NCI-H146 treated with DMSO at 0.1 percent for 48 hours (cell line): Measurements from ENCODE around the gene IZUMO1.
A peak's percentile ranks its signal among the peaks of the same experiment; 100 is the strongest.

Source experiments
- DNase-seq: peaks from one replicate; lab custom pipeline; 2025; ENCODE audit not compliant: unreplicated experiment; lab: John Stamatoyannopoulos, UW

The IZUMO1 gene

DNA sequence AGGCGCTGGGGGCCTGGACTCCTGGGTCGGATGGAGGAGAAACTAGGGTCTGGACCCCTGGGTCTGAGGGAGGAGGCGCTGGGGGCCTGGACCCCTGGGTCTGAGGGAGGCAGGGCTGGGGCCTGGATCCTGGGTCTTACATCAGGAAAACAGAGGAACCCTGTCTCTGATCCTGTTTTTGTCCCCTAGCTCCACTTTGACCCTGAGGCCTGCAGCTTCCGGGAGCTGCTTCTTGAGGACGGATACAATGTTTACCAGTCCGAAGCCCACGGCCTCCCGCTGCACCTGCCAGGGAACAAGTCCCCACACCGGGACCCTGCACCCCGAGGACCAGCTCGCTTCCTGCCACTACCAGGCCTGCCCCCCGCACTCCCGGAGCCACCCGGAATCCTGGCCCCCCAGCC lies 11.0 kb upstream of the IZUMO1 start:
- no peak for DNase-seq

DNA sequence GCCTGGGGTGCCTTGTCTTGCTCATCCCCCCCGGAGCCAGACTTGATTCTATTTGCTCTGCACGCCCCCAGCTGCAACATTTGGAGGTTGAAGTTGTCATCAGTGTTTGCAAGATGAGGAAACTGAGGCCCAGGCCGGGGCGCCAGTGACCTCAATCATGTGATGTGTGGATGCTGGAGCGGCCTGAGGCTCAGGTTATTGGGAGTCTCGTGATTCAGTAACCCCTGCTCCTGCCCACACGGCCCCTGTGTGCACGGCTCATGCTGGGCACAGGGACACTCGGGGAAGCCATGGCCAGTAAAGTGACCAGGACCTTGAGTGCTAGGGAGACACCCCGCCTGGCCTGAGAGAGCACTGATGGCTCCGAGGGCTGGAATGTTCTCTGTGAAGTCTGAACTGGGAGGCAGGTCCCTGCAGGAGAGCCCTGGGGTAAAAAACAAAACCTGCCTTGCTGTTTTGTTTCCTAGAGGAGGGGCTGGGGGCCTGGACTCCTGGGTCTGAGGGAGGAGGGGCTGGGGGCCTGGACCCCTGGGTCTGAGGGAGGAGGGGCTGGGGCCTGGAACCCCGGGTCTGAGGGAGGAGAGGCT lies 10.5 kb upstream of the IZUMO1 start:
- no peak for DNase-seq

DNA sequence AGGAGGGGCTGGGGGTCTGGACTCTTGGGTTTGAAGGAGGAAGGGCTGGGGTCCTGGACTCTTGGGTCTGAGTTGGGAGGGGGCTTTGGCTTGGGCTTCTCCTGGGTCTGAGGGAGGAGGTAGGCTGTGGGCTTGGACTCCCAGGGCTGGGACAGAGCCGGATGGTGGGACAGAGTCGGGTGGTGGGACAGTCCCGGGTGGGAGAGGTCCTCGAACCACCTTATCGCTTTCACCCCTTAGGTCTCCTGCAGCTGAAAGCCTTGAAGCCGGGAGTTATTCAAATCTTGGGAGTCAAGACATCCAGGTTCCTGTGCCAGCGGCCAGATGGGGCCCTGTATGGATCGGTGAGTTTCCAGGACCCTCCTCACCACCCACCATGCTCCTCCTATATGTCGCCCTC lies 10.0 kb upstream of the IZUMO1 start:
- DNase-seq: no peak

DNA sequence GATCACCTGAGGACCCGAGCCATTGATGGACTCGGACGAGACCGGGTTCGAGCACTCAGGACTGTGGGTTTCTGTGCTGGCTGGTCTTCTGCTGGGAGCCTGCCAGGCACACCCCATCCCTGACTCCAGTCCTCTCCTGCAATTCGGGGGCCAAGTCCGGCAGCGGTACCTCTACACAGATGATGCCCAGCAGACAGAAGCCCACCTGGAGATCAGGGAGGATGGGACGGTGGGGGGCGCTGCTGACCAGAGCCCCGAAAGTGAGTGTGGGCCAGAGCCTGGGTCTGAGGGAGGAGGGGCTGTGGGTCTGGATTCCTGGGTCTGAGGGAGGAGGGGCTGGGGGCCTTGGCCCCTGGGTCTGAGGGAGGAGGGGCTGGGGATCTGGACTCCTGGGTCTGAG lies 9.5 kb upstream of the IZUMO1 start:
- DNase-seq: no peak

DNA sequence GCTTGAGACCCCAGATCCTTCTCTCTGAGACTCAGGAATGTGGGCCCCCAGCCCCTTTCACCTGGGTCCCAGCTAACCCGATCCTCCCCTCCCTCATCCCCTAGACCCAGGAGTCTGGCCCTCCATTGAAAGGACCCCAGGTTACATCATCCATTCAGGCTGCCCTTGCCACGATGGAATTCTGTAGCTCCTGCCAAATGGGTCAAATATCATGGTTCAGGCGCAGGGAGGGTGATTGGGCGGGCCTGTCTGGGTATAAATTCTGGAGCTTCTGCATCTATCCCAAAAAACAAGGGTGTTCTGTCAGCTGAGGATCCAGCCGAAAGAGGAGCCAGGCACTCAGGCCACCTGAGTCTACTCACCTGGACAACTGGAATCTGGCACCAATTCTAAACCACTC lies 9.1 kb upstream of the IZUMO1 start:
- no peak for DNase-seq

DNA sequence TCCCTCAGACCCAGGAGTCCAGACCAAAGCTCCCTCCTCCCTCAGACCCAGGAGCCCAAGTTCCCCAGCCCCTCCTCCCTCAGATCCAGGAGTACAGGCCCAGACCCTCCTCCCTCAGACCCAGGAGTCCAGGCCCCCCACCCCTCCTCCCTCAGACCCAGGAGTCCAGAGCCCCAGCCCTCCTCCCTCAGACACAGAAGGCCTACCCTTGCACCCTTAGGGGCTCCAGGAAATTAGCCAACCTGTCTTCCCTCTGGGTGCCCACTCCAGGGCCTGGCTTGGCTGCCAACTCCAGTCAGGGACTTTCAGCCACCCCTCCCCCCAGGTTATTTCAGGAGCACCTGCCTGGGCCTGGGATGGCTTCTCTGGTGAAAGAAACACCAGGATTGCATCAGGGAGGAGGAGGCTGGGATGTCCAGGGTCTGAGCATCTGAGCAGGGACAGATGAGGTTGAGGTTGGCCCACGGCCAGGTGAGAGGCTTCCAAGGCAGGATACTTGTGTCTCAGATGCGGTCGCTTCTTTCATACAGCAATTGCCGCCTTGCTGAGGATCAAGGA lies 8.5 kb upstream of the IZUMO1 start, which contains the start of gene FGF21:
FGF21 (plus strand) TSS at position 441 of the 558 bp plus-strand sequence. CDS start 713 bp downstream, outside the sequence.
- no peak for DNase-seq

DNA sequence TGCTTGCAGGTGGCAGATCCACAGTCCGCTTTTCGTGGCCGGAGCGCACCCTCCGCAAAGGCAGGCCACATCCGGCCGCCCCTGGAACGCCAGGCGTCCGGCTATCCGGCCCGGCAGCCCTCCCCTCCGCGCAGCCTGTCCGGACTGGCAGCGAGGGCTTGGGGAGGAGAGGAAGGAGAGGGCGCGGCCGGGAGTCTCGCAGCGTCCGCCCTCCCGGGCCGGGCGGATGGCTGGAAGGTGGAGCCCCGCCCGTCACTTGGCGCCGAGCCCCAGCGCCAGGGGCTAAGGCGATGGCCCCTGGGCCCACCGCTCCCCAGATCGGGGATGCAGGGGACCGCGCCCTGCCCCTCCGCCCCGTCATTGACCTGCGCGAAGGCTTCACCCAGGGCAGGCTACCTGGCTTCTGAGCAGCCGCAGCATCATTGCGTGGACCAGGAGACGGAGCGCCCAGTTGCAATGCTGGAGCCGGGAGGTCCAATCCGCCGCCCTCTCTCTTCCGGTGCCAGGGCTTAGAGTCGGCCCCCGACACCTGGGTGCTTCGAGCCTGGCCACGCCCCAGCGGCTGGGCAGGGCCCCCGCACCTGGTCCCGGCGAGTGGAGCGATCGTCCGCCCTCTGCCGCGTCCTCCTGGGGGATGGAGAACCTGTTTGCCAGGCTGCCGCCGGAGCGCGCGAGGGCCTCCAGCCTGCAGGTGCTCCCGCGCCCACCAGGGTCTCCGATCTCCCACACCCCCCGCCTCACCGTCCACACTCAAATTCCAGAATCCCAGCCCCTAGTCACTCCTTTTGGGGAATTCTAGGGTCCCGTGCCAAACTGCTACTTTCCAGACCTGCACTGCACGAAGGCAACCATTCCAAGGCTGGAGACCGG lies 6.0 kb upstream of the IZUMO1 start, which contains the start of gene FUT1:
FUT1 (minus strand) TSS at position 146 of the 870 bp plus-strand sequence. CDS start 1,360 bp downstream, outside the sequence.
- DNase-seq: peak; percentile 95

DNA sequence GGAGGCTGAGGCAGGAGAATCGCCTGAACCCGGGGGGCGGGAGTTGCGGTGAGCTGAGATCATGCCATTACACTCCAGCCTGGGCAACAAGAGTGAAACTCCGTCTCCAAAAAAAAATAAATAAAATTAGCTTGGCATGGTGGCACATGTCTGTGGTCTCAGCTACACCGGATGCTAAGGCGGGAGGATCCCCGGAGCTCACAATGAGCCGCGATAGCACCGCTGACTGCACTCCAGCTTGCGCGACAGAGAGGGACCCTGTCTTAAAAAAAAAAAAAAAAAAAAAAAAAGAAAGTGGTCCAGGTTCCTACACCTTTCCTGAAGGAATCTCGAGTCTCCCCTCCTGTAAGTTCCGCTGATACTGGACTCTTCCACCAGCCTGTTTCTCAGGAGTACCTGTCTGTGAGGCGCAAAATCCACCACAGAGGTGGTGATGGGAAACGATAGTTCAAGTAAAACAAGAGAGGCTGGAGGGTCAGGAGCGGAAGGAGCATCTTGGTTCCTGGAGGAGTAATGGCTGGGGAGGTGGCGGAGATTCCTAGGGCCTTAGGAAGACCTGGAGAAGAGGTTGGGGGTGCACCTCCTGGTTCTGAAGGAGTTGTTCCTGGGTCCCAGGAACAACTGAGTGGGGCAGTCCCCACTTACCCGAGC lies 5.3 kb upstream of the IZUMO1 start:
- no peak for DNase-seq

DNA sequence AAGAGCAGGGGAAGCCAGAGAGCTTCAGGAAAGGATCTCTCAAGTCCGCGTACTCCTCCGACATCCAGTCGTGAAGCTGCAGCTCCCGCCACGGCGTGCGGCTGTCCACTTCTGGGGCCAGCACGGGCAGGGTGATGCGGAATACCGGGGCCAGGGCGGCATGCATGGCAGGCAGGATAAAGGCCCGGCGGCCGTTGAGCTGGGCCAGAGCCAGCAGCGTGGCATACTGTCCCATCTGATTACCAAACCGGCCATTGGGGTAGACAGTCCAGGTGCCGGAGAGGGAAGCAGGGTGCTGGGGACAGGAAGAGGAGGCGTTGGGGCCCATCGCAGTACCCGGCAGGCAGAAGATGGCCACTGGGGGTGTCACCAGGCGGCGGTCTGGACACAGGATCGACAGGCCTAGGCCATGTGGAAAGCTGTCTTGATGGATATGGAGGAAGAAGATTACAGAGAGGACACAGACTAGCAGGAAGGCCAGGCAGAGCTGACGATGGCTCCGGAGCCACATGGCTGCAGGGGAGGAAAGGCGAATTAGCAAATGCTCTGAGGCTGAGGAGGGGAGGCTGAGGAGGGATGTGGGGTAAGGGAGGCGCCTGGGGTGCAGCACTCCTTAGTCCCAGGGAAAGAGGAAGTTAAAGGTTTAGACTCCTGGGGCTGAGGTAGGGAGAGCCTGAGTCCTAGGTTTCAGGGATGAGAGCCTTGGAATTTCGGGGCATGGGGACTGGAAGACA lies 4.2 kb upstream of the IZUMO1 start:
- no peak for DNase-seq

DNA sequence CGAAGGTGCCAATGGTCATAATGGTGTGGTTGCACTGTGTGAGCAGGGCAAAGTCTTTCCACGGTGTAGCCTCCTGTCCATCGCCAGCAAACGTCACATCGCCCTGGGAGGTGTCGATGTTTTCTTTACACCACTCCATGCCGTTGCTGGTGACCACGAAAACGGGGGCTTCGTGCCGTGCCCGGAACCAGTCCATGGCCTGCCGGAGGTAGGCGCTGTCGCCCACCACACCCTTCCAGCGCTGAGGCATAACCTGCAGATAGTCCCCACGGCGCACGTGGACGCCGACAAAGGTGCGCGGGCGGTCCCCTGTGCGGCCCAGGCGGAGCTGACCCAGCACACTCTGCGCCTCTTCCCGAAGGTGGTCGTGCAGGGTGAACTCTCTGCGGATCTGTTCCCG lies 3.6 kb upstream of the IZUMO1 start:
- DNase-seq: no peak

DNA sequence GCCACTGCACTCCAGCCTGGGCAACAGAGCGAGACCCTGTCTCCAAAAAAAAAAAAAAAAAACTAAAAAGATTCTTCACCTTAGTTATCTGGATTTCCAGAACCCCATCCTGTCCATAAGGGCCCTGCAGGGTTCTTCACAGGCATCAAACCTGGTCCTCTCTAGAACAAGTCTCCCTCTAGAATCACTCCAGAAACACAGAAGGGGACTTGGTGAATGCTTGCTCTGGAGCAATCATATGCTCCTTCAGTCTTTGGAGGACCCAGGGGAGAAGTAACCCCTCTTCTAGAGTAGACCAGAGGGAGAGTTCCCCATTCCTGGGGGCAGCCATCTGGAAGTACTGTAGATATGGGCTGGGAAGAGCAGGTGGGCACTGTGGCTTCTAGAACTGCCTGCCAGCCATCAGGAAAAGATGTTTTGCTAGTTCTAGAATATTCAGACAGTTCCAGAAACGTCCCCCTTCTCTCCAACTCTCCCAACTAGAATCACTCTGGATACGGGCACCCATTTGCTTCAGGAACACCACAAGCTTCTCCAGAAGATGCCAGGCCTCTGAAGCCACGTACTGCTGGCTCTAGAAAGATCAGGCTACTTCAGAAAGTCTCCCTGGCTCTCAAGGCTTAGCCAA lies 3.0 kb upstream of the IZUMO1 start:
- no peak for DNase-seq

DNA sequence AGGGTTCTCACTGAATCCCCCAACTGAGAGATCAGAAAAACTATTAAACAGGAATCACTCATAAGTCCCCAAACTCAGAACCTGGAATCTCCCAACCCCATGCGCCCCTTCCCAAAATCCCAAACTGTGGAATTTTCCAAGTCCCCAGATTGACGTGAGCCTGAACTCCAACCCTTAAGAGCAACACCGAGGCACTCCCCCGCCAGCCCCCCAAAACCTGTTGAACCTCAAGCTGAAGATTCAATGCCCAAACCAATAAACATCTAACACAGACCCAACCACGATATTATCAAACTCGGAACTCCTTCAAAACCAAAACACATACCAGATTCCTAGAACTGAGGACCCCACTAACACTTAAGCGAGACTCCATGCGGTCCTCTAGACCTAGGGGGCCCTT lies 599 bp downstream of the IZUMO1 start:
- no peak for DNase-seq

DNA sequence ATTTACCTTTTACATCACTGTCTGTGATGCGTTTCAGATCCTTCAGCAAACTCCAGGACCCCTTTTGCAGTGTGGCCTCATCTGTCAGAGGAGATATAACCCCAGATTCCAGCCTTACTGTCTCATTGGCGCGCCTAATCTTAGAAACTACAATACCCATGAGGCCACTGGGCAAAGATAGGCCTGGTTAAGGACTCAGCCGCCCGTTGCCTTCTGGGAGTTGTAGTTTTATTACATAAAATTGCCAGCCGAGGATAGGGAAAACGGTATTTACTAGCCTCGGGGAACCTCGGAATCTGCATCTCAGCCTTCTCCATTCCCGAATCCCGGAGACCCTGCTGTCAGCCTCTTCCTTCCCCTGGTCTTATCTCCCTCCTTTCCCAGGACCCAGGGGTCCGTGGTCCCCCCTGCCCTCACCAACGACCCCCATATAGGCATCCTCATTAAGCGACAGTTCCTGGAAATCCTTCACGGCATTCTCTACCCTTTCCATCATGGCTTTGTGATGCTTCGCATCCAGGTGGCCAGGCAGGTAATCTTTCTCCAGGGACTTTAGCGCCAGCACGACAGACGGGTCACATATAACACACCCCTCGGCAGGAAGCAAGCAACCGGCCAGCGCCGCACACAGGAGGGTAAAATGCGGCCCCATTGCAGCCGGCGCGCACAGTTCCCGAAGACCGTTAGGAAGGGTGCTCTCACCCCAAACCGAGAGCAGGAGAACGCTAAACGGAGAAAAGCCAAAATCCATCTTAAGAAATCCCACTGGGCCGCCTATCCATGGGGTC lies 1.3 kb downstream of the IZUMO1 start:
- DNase-seq: no peak

DNA sequence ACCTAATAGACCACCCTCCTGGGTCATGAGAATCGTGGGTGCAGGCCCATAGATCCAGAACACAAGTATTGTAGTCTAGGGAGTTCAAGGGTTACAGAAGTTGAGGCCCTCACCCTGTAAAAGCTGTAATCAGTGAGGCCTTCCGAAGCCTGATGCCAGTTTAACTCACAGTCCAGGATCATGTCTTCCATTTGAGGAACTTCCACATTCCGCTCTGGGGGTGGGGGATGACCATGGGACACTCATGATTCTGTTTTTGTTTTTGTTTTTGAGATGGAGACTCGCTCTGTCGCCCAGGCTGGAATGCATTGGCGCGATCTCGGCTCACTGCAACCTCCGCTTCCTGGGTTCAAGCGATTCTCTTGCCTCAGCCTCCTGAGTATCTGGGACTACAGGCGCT lies 4.6 kb downstream of the IZUMO1 start:
- DNase-seq: no peak

DNA sequence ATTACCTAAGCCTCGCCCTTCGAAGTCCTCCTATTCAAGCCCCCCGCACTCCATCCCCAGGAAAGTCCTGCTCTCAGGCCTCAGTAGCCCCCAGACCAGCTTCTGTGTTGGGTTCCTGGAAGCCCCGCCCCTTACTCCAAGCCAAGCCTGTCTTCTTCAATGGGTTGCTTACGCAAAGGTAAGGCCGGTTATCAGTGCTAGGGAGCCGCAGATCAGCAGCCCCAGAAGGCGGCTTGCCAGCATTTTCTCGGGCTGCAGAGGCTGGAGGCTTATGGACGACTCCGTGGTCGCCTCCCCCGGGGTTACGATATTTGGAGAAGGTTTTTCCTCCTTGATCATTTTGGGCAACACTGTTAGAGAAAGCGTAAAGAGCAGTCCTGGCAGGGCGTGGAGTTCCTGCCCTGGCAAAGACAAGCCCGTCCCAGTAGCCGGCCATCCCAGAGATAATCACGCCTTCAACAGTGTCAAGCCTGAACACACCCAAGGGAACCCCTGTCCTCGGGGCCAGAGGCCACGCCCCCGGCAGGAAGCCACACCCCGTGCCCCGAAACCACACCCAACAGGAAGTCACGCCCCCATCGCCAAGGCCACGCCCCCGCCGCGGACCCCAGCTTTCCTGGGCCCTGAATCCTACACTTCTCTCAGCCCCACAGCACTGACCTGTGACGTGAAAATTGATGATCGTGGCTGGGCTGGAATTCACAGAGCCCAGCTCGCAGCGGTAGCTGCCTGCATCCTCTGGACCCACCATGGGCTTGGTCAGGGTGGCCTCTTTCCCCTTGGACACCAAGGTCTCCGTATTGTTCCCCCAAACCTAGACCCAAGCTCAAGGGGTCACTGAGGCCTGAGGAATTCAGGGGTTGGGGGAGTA lies 5.3 kb downstream of the IZUMO1 start:
- no peak for DNase-seq

DNA sequence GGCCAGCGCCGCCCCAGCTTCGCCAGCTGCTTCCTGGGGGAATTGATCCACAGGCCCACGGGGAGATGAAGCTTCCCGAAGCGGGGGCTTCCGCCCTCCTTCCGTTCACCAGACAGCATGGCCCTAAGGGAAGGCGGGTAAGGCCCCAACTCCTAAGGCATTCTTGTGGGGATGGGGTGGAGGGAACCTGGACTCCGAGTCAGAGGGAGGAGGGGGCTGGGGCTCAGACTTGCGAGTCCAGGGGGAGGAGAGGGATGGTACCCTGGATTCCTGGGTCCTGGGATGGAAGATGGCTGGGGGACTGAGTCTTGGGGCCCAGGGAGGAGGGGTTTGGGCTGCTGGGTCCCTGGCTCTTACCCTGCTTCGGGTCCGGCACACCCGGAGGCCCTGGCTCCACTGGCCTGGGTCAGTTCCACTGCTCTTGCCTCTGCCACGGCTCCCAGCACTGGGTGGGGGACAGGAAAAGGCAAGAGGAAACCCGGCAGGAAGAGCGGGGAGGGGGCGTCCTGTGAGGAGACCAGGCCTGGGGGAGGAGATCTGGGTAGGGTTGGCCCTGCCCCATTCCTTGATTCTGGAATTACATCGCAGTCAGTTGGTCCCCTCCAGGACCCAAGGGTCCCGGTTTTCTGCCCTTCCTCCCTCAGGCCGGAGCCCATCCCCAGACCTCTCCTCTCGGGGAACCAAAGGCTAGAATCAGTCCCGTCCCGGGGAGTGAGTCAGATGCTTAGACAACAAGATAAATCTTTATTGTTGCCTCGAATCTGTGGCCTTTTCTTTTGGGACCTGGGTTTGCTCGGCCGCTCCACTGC lies 6.3 kb downstream of the IZUMO1 start, which contains the start of gene RASIP1:
RASIP1 (minus strand) TSS at position 447 of the 809 bp plus-strand sequence; CDS start at position 119, 328 bp downstream.
- no peak for DNase-seq

DNA sequence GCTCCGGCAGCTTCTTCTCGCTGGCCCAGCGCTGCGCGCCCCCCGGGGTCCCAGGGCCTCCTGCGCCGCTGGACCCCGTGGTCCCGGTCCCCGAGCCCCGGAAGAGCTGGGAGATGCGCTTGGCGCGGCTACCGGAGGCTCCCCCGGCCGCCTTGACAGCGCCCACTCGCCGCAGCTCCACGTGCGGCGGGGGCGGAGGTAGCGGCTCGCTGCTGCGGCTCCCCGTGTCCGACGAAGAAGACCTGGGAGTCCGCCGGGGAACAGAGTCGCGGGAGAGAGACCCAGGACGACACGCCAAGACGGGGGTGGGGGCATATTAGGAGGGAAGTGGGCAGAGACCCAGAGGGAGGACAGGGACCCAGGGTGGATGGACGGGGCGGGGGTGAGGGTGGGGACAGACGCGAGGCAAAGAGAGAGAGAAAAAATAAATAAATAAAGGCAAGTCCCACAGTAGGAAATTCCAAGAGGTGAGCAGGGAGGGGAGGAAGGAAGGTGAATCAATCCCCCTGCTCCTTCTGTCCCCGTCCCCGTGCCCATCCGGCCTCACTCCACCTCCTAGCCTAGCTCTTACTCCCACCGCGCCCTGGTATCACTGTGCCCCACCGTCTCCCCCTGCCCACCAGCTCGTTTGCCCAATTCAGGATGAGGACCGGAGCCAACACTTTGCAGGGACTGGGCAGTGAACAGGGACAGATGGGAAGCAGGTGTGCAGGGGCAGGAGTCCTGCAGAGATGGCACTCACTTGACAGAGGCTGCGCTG lies 7.1 kb downstream of the IZUMO1 start:
- peak; percentile 44 for DNase-seq
